T-helper 2 cell (primary cell): Measurements from ENCODE around the gene RIT2.
"Not testable (repeated sequence)": the region's sequence is repeated elsewhere in the genome, so short reads cannot be mapped to it uniquely, and the experiment has no call there.

ENCODE experiments used
- DNase-seq, 5 experiments: peaks; one replicate each; pipeline versions ENCODE4 v3.0.0 to v3.0.0-alpha.2; 2012 to 2022

The RIT2 gene

GRCh38 chr18:42745931-42746330 is 369.6 kb downstream of the RIT2 start:
- no peak for DNase-seq

GRCh38 chr18:42745171-42745570 is 370.3 kb downstream of the RIT2 start:
- DNase-seq: no peak

GRCh38 chr18:42743373-42744138 is 371.9 kb downstream of the RIT2 start:
- DNase-seq: no peak

- DNase-seq: no peak
Observed at GRCh38 chr18:42742969-42743368, 372.5 kb downstream of the RIT2 start.

GRCh38 chr18:42742474-42742873 is 373.0 kb downstream of the RIT2 start:
- DNase-seq: no peak

- DNase-seq: not testable (repeated sequence)
Observed at GRCh38 chr18:42741805-42742347, 373.6 kb downstream of the RIT2 start.

GRCh38 chr18:42741299-42741698 is 374.2 kb downstream of the RIT2 start:
- not testable (repeated sequence) for DNase-seq

GRCh38 chr18:42736074-42736473 is 379.4 kb downstream of the RIT2 start:
- DNase-seq: no peak

- no peak for DNase-seq
Observed at GRCh38 chr18:42734520-42734919, 381.0 kb downstream of the RIT2 start.

GRCh38 chr18:42730272-42730671 is 385.2 kb downstream of the RIT2 start:
- no peak for DNase-seq

- DNase-seq: no peak
Observed at GRCh38 chr18:42719221-42719620, 396.3 kb downstream of the RIT2 start.

- DNase-seq: no peak
Observed at GRCh38 chr18:42712065-42712464, 403.4 kb downstream of the RIT2 start.

GRCh38 chr18:42707080-42707479 is 408.4 kb downstream of the RIT2 start:
- DNase-seq: no peak

GRCh38 chr18:42706618-42707017 is 408.9 kb downstream of the RIT2 start:
- DNase-seq: no peak

- no peak for DNase-seq
Observed at GRCh38 chr18:42706029-42706608, 409.4 kb downstream of the RIT2 start.
